ENCODE data around the gene IGFN1. TPM values are rescaled to one million over a fixed set of nuclear protein-coding genes. Genes with fewer than 3 reads are reported as not detected.

The IGFN1 gene
- total and polyA plus RNA-seq, 2 of the 8 experiments (the other 6 are each of a cell fraction or from before 2014, with no cell fraction given) = not detected

DNA sequence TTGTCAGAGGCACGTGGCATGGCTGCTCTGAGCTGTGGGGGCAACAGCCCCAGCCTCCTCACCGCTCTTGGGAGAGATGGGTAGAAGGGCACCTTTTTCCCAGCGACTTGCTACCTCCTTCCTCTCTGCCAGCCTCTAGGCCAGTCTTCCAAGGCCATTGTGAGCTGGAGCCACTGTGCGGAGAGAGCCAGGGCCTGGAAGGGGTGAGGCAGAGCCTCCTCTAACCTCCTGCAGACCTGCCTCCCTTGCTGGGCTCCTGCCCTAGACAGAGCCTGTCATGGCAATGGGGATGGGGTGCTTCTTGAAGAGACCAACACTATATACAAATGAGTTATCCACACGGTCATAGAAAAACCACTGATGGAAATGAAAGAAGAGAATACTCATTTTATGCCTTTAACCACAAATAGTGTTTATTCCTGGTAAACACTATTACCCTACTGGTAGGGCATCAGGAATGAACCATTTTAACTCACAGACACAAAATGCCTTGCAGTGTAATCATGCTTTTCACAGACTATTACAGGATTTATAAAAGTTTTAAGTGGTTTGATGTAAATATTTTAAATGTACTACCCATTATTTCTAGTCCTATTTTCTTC, 5.0 kb upstream of the IGFN1 start (continued):
- TF ChIP-seq ASH2L (IDR thresholded peaks at IDR 0.05; ENCODE audit: low read length) = no peak
- TF ChIP-seq TBP (IDR thresholded peaks at IDR 0.05; ENCODE audit: low read depth, low read length) = no peak
- TF ChIP-seq CTBP2 (IDR thresholded peaks at IDR 0.05; ENCODE audit: borderline replicate concordance, insufficient read depth, insufficient read length, low read length) = no peak
- TF ChIP-seq, protein P1, sequence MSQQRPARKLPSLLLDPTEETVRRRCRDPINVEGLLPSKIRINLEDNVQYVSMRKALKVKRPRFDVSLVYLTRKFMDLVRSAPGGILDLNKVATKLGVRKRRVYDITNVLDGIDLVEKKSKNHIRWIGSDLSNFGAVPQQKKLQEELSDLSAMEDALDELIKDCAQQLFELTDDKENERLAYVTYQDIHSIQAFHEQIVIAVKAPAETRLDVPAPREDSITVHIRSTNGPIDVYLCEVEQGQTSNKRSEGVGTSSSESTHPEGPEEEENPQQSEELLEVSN (IDR thresholded peaks at IDR 0.05) = no peak

Data from H1 (cell line).